Spleen (tissue), 7 donors: ENCODE results near the gene UBA7.

ENCODE experiments used
- POLR2A ChIP-seq, 3 donors: fragments of 450-650 bp; IDR thresholded peaks; one replicate each; pipeline ENCODE4 v1.5.1; 2017; ENCODE audit warnings: antibody characterized with exemption in 3 of 3, mild to moderate bottlenecking in 1 of 3
- TF ChIP-seq, protein P1 (sequence below), 11 experiments: fragments of 200-600 bp in 7 of 11; fragments of 450-650 bp in 4 of 11; sonication (generic) in 4 of 11; IDR thresholded peaks in 8 of 11; conservative IDR thresholded peaks in 3 of 11; 1 replicate in 7 of 11; 2 replicates in 4 of 11; pipeline versions ENCODE4 v1.4.0 to v1.8.0; 2016 to 2021; ENCODE audit warnings: antibody characterized with exemption in 11 of 11, inconsistent platforms in 4 of 11, mild to moderate bottlenecking in 1 of 11
- donor health status: DM: no; HTN: no; CAD: no; lungs with moderate emphysema.
- donor health status: DM: no; HTN: no; CAD: no.
- donor health status: DM: no; HTN: no; CAD: no.

DNA sequence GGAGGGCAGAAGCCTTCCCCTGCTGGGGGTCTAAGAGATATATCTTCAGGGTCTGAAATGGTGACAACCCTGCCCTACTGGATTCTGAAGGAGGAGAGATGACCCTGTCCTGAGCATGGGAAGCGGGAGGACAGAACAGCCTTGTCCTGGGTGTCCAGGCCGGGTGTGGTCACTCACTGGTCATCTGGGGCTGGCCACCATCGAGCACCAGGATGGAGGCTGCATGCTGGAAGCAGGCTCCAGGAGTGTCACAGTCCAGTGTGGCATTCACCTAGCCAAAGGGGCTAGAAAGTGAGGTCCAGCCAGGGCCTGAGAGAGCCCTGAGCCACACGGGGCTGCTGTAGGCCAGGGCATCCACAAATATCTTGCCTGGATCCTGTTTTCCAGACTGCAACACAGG is 19.3 kb downstream of the UBA7 start:
- TF ChIP-seq POLR2A (IDR thresholded peaks at IDR 0.05): no peak
- TF ChIP-seq, protein P1, sequence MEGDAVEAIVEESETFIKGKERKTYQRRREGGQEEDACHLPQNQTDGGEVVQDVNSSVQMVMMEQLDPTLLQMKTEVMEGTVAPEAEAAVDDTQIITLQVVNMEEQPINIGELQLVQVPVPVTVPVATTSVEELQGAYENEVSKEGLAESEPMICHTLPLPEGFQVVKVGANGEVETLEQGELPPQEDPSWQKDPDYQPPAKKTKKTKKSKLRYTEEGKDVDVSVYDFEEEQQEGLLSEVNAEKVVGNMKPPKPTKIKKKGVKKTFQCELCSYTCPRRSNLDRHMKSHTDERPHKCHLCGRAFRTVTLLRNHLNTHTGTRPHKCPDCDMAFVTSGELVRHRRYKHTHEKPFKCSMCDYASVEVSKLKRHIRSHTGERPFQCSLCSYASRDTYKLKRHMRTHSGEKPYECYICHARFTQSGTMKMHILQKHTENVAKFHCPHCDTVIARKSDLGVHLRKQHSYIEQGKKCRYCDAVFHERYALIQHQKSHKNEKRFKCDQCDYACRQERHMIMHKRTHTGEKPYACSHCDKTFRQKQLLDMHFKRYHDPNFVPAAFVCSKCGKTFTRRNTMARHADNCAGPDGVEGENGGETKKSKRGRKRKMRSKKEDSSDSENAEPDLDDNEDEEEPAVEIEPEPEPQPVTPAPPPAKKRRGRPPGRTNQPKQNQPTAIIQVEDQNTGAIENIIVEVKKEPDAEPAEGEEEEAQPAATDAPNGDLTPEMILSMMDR (IDR thresholded peaks at IDR 0.05 in 8 of 11, conservative IDR thresholded peaks at IDR 0.05 in 3 of 11): no peak
